ENCODE measurements around the gene RASGRF1. TPM values are rescaled to one million over a fixed set of nuclear protein-coding genes. Genes with fewer than 3 reads are reported as not detected.
"Not testable (repeated sequence)": the region's sequence is repeated elsewhere in the genome, so short reads cannot be mapped to it uniquely, and the experiment has no call there.

RASGRF1 gene
- total RNA-seq, 1 donor from 2014 or later = not detected

DNA sequence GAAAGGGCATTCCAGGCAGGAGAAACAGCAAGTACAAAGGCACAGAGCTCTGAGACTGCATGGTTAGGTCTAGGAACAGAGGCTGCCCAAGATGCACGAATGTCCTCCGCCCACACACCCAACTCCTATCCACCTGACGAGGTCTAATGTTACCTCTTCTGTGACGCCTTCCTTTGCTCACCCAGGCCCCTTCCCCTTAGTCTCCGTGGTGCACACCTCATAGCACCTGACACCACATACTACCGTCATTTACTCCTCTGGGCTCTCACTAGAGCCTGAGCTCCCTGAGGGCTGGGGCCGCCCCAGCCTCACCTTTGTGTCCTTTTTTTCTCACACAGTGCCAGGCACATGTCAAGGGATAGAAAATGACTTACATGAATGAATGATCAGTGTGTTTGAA, 31.0 kb upstream of the RASGRF1 start:
- Mint-ChIP-seq H3K36me3 (ENCODE audit: low read depth) (no peaks in the 10 kb centered on the region), H3K4me3 (no peak overlapping the region), H3K4me1 (ENCODE audit: low read depth) (no peaks in the 10 kb centered on the region), H3K27ac (no peak overlapping the region), H3K27me3 (ENCODE audit: insufficient read depth) (no peaks in the 10 kb centered on the region), H3K9me3 (no peaks in the 10 kb centered on the region)
- intact Hi-C loops (cut with micrococcal nuclease) = no loop called here
- no peak for DNase-seq (ENCODE audit: low spot score)

DNA sequence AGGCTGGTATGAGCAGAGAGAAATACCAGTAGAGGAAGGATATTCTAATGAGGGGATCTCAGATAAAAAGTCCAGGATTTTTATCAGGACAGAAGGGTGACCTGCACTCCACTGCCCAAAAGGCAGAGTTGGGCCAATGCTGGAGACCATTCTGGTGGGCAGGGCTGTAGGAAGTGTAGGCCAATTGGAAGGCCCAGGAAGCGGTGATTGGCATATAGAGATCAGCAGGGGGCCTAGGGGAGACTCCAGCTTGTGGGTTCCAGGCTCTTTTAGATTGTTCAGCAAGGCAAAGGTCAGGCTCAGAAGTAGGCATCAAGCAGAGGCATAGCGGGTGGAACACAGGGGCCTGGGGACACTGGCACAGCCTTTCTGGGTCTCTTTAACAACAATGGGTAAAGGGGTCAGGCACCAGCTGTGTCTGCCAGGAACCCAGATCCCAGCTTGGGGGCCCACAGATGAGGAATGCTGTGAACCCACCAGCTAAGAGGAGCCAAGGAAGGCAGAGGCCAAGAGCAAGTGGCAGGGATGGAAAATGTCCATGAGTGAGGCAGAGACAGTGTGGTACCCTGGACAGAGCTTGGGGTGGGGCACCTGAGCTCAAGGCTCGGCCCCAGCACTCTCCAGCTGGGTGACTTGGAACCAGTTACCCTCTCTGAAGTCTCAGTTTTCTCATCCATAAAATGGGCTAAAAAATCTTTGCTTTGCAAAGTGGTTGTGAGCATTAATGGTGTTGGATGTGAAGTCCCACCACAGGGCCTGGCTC, 27.0 kb upstream of the RASGRF1 start:
- Mint-ChIP-seq H3K4me1 (ENCODE audit: low read depth) (no peaks in the 10 kb centered on the region), H3K36me3 (ENCODE audit: low read depth) (no peaks in the 10 kb centered on the region), H3K4me3 (no peak overlapping the region), H3K27ac (no peak overlapping the region), H3K27me3 (ENCODE audit: insufficient read depth) (peaks cover 2% of the 10 kb centered on the region), H3K9me3 (no peaks in the 10 kb centered on the region)
- intact Hi-C loops (cut with micrococcal nuclease) = no loop called here
- DNase-seq (ENCODE audit: low spot score) = no peak

DNA sequence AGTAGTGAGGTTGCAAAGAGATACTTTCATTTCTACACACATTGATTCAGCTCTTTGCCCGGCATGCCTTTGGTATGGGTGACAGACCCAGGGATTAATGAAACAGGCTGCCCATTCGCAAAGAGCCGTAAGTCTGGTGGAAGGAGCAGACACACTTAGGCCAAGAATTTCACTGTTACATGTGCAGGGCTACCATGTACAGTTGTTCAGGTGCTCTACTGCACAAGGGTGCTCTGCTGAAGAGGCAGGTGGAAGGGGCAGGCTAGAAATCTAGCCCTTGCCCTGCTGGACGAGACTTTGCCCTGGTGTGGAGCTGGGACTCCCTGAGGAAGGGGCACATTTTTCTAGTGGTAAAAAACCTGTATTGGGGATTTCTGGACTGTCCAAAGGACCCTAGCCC, 26.2 kb upstream of the RASGRF1 start:
- Mint-ChIP-seq H3K9me3 (no peaks in the 10 kb centered on the region), H3K27me3 (ENCODE audit: insufficient read depth) (peaks cover 2% of the 10 kb centered on the region), H3K4me3 (no peak overlapping the region), H3K4me1 (ENCODE audit: low read depth) (no peaks in the 10 kb centered on the region), H3K36me3 (ENCODE audit: low read depth) (no peaks in the 10 kb centered on the region), H3K27ac (no peak overlapping the region)
- intact Hi-C loops (cut with micrococcal nuclease) = no loop called here
- no peak for DNase-seq (ENCODE audit: low spot score)

DNA sequence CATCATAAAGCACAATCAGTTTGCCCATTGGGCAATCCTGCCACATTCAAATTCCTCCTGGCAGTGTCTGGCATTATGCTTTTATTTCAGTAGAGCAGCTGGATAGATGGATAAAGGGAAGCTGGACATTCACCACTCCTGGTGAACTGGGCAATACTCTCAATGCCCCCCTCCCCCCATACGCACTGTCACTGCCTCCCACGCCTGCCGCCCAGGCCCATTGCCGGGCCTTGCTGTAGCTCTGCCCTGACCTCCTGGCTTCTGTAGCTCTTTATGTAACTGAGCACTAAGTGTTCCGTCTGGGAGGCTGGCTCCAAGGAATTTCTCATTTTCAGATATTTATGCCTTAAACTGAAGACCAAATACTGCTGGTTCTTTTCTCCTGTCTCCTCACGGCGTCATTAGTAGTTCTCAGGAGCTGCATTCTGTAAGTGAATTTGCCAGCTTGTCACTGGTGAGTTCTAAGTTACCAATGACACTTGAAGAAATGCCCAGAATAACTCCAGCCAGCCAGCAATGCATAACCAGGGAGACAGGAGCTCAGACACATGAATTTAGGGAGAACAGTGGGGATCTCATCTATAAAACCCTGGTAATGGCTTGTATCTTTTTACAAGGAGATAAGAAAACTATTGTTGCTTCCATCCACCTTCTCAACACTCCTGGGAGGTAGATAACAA, 25.5 kb upstream of the RASGRF1 start:
- intact Hi-C loops (cut with micrococcal nuclease) = no loop called here
- H3K4me3 Mint-ChIP-seq = no peak overlapping the region

DNA sequence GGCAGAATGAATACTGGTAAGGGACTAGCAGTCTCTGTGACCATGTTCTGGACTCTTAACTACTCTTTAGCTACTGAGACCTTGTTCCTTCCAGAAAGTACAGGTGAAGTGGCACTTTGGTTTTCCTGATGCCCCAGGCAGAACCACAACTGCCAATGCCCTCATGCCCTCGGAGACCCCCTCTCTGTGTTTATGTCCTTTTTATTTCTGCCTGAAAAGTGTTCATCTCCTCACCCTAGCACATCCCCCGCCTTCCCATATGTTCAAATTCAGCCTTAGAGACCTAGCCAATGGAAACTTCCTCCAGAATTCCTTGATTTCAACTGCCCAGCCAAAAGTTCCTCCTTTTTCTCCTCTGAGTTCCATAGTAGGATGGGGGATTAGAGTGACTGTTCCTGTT, 23.3 kb upstream of the RASGRF1 start:
- no peak for DNase-seq (ENCODE audit: low spot score)
- intact Hi-C loops (cut with micrococcal nuclease) = no loop called here
- Mint-ChIP-seq H3K4me1 (ENCODE audit: low read depth) (no peaks in the 10 kb centered on the region), H3K36me3 (ENCODE audit: low read depth) (no peaks in the 10 kb centered on the region), H3K4me3 (no peak overlapping the region), H3K27ac (no peak overlapping the region), H3K27me3 (ENCODE audit: insufficient read depth) (peaks cover 12% of the 10 kb centered on the region), H3K9me3 (no peaks in the 10 kb centered on the region)

More for the DNA sequence above, 25.5 kb upstream of the RASGRF1 start:
- Mint-ChIP-seq H3K27ac (no peak overlapping the region), H3K9me3 (no peaks in the 10 kb centered on the region), H3K27me3 (ENCODE audit: insufficient read depth) (peaks cover 5% of the 10 kb centered on the region), H3K36me3 (ENCODE audit: low read depth) (no peaks in the 10 kb centered on the region), H3K4me1 (ENCODE audit: low read depth) (no peaks in the 10 kb centered on the region)
- DNase-seq (ENCODE audit: low spot score) = no peak

DNA sequence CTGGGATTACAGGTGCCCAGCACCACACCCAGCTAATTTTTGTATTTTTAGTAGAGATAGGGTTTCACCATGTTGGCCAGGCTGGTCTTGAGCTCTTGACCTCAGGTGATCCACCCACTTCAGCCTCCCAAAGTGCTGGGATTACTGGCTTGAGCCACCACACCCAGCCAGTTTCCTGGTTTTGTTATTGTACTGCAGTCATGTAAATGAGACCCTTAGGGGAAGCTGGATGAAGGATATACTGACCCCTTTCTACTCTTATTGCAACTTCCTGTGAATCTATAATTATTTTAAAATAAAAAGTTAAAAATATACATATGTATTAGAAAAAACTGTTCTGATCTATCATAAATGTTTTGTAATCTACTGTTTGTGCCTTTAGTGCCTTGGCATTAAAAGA, 20.8 kb upstream of the RASGRF1 start:
- H3K4me3 Mint-ChIP-seq = not testable (repeated sequence)
- H3K27me3 Mint-ChIP-seq (ENCODE audit: insufficient read depth) = peaks cover 18% of the 10 kb centered on the region

DNA sequence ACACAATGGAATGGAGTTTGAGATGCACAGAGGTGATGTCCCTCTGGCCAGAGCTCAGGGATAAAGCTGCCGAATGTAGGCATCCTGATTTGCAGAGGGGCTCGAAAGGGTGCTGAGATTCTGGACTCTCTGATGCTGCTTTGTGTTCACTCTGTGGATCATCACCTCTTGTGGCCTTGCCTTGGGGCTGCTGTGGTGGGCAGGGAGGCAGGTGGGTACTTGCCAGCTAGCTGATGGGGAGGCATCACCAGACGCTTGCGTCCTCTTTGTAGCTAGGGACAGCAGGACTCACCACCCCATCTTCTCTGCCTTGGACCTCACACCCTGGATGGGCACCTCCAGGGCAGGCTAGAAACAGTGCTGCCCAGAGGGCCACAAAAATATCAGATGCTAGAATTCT, 14.6 kb upstream of the RASGRF1 start:
- intact Hi-C loops (cut with micrococcal nuclease) = no loop called here
- Mint-ChIP-seq H3K27ac (no peak overlapping the region), H3K27me3 (ENCODE audit: insufficient read depth) (peaks cover 28% of the 10 kb centered on the region), H3K36me3 (ENCODE audit: low read depth) (no peaks in the 10 kb centered on the region), H3K4me1 (ENCODE audit: low read depth) (peaks cover 9% of the 10 kb centered on the region), H3K9me3 (no peaks in the 10 kb centered on the region), H3K4me3 (no peak overlapping the region)
- DNase-seq (ENCODE audit: low spot score) = no peak

More for the DNA sequence above, 20.8 kb upstream of the RASGRF1 start:
- H3K36me3 Mint-ChIP-seq (ENCODE audit: low read depth); H3K27ac Mint-ChIP-seq; H3K9me3 Mint-ChIP-seq; H3K4me1 Mint-ChIP-seq (ENCODE audit: low read depth); DNase-seq (ENCODE audit: low spot score); intact Hi-C loops (cut with micrococcal nuclease): not testable (repeated sequence)

DNA sequence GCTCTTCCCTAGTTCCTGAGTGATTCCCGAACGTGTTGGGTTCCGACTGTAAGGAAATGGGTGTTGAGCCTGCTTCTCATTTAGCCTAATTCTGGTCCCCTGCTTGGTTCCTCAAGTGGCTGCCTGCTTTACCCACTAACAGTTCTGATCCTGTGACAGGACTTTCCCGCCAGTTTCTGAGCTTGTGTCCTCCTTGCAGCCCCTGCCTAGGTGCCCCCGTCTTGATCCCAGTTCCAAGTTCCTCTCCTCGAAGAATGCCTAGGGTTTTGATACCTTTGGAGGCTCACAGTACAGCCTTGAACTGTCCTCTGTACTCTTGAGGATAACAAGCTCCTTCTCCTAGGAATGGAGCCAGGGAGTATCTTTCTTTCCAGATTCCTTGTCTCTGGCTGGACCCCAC, 12.0 kb upstream of the RASGRF1 start:
- H3K4me1 Mint-ChIP-seq (ENCODE audit: low read depth) = peaks cover 9% of the 10 kb centered on the region
- H3K36me3 Mint-ChIP-seq (ENCODE audit: low read depth) = no peaks in the 10 kb centered on the region

DNA sequence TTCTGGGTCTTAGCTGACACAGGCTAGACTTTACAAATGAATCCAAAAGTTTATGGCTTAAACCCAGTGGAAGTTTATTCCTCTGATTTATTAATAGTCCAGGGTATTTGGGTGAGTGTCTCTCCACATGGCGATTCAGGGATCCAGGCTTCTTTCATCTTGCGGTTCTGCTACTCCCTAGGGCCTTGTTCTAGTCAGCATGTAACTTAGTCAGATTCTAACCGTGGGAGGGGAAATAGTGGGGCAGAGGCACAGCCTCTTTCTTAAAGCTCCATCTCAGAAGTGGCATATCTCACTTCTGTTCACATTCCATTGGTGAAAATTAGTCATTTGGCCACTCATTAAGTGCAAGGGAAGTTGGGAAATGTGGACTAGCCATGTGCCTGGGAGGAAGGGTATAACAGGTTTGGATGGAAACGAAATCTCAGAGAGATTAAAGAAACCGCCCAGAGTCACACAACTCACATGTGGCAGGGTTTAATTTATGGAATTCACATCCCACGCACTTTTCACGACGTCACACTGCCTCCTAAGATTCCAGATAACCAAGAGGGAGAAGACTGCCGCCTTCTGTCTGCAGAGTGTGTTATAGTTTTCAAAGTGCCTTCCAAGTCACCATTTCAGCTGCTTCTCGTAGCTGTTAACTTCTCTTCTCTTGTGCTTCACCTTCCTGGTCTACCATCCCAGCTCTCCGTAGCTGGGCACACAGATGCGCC, 11.4 kb upstream of the RASGRF1 start:
- Mint-ChIP-seq H3K27me3 (ENCODE audit: insufficient read depth) (peaks cover 25% of the 10 kb centered on the region), H3K27ac (no peak overlapping the region), H3K9me3 (no peaks in the 10 kb centered on the region), H3K4me1 (ENCODE audit: low read depth) (peaks cover 3% of the 10 kb centered on the region), H3K36me3 (ENCODE audit: low read depth) (no peaks in the 10 kb centered on the region), H3K4me3 (no peak overlapping the region)
- no peak for DNase-seq (ENCODE audit: low spot score)
- intact Hi-C loops (cut with micrococcal nuclease) = no loop called here

More for the DNA sequence above, 12.0 kb upstream of the RASGRF1 start:
- Mint-ChIP-seq H3K4me3 (no peak overlapping the region), H3K9me3 (no peaks in the 10 kb centered on the region), H3K27me3 (ENCODE audit: insufficient read depth) (peaks cover 21% of the 10 kb centered on the region), H3K27ac (no peak overlapping the region)
- DNase-seq (ENCODE audit: low spot score) = no peak
- intact Hi-C loops (cut with micrococcal nuclease) = no loop called here

DNA sequence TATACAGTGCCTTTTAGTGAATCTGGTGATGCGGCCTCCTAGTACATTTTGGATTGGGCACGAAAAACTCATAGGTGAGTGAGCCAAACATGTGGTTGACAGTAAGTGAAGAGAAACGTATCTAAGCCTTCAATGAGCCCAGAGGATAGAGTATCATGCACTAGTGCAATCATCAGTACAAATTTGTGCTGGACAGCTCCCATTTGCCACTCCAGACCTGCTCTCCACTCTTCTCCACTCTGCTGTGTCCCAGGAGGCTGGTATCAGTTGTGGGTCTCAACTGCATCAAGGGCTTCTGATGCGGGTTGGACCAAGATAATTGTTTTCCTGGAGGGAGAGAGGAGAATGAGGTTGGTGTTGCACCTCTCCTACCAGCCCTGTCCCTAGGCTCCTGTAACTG, 9.1 kb upstream of the RASGRF1 start:
- no peaks in the 10 kb centered on the region for H3K4me1 Mint-ChIP-seq (ENCODE audit: low read depth)
- no peaks in the 10 kb centered on the region for H3K36me3 Mint-ChIP-seq (ENCODE audit: low read depth)
- H3K27me3 Mint-ChIP-seq (ENCODE audit: insufficient read depth) = peaks cover 33% of the 10 kb centered on the region
- no peak overlapping the region for H3K4me3 Mint-ChIP-seq
- H3K27ac Mint-ChIP-seq = no peak overlapping the region
- intact Hi-C loops (cut with micrococcal nuclease) = no loop called here
- H3K9me3 Mint-ChIP-seq = no peaks in the 10 kb centered on the region
- DNase-seq (ENCODE audit: low spot score) = no peak

DNA sequence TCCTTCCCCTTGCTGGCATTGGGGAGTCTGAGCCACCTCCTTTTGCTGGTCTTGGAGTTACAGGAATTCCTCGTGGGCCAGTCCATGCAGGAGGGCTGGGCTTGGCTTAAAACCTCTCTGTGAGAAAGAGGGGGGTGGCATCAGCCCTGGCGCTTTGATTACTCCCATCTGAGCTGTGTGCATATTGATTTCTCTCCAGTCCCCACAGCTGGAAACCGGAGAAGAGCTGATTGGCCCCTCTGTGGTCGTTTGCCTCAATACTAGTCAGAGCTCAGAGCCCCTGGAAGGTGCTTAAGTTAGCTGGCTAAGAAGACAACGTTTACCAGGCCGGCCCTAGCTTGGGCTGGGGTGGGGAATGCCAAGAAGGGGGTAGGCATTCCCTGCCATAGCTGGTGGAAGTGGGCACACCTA, 4.0 kb upstream of the RASGRF1 start:
- no peaks in the 10 kb centered on the region for H3K4me1 Mint-ChIP-seq (ENCODE audit: low read depth)
- H3K4me3 Mint-ChIP-seq = no peak overlapping the region
- DNase-seq (ENCODE audit: low spot score) = no peak
- no peaks in the 10 kb centered on the region for H3K36me3 Mint-ChIP-seq (ENCODE audit: low read depth)
- H3K9me3 Mint-ChIP-seq = no peaks in the 10 kb centered on the region
- H3K27me3 Mint-ChIP-seq (ENCODE audit: insufficient read depth) = peaks cover 35% of the 10 kb centered on the region
- no peak overlapping the region for H3K27ac Mint-ChIP-seq
- intact Hi-C loops (cut with micrococcal nuclease) = loop anchor here (5.0 kb wide), 1 partner anchor 463 kb away; no protein-coding TSS in a partner anchor

DNA sequence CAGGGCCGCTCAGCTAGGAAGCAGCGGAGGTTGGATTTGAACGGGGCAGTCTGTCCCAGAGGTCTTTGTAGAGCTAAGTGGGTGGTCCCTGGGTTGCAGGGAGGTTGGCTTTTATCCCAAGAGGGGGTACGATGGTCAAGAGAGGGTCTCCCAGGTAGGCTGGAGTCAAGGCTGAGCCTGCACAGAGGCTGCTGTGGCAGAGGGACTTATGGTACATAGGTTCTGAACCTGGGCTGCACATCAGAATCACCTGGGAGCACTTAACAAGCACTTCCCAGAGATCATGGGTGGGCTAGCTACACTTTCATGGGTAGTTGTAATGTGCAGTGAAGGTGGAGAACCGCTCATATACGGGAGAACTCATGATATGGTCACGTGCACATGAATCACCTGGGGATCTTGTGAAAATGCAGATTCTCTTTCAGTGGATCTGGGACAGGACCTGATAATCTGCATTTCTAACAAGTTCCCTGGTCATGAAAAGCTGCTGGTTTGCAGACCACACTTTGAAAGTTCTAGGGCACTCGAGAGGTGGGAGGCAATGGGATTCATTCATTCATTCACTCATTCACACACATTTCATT, 2.9 kb upstream of the RASGRF1 start:
- DNase-seq (ENCODE audit: low spot score) = no peak
- no peak overlapping the region for H3K4me3 Mint-ChIP-seq
- no peaks in the 10 kb centered on the region for H3K4me1 Mint-ChIP-seq (ENCODE audit: low read depth)
- peaks cover 41% of the 10 kb centered on the region for H3K27me3 Mint-ChIP-seq (ENCODE audit: insufficient read depth)
- no peaks in the 10 kb centered on the region for H3K9me3 Mint-ChIP-seq
- H3K27ac Mint-ChIP-seq = no peak overlapping the region
- no peaks in the 10 kb centered on the region for H3K36me3 Mint-ChIP-seq (ENCODE audit: low read depth)
- intact Hi-C loops (cut with micrococcal nuclease) = loop anchor here (5.0 kb wide), 1 partner anchor 464 kb away; no protein-coding TSS in a partner anchor

DNA sequence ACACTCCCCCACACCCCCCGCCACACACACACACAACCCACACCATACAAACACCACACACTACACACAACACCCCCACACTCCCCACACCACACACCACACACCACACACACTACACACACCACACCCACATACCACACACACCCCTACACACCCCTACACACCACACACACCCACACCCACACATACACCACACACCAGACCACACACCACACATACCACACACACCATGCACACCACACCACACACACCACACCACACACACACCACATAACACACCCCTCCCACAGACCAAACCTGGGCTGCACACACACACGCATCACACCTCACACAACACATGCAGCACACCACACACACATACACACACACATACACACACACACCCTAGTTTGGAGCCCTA, 1.8 kb upstream of the RASGRF1 start:
- intact Hi-C loops (cut with micrococcal nuclease) = loop anchor here (5.0 kb wide), 1 partner anchor 465 kb away; no protein-coding TSS in a partner anchor
- Mint-ChIP-seq H3K4me1 (ENCODE audit: low read depth) (no peaks in the 10 kb centered on the region), H3K27me3 (ENCODE audit: insufficient read depth) (peaks cover 50% of the 10 kb centered on the region), H3K9me3 (no peaks in the 10 kb centered on the region), H3K36me3 (ENCODE audit: low read depth) (no peaks in the 10 kb centered on the region), H3K27ac (peak overlapping the region; percentile 10), H3K4me3 (no peak overlapping the region)
- no peak for DNase-seq (ENCODE audit: low spot score)
